Neural cell (in vitro differentiated cells): ENCODE data around the gene SIX2. TPM values are rescaled to one million over a fixed set of nuclear protein-coding genes. Genes with fewer than 3 reads are reported as not detected.

Experiments
- H2AFZ ChIP-seq: fragments of 200-600, 300-800 bp; sonication (generic), shearing (Covaris generic); 2 replicates; pipeline ENCODE4 v1.6.0; 2014; ENCODE audit warnings: low read depth, mild to moderate bottlenecking, antibody characterized with exemption, low read length, moderate library complexity
- H3F3A ChIP-seq: fragments of 200-600 bp; shearing (Covaris generic); 2 replicates; pipeline ENCODE4 v1.6.1; 2016; ENCODE audit warnings: mild to moderate bottlenecking, moderate library complexity, mixed read lengths, antibody characterized with exemption, low read length; ENCODE audit not compliant: insufficient read depth, poor library complexity, severe bottlenecking
- H3K27ac ChIP-seq: fragments of 200-600, 300-800 bp; sonication (generic), shearing (Covaris generic); 2 replicates; pipeline ENCODE4 v1.5.1; 2014; ENCODE audit warnings: mild to moderate bottlenecking, low read length, moderate library complexity
- H3K27me3 ChIP-seq: fragments of 300-800, 200-600 bp; sonication (generic), shearing (Covaris generic); 2 replicates; pipeline ENCODE4 v1.6.0; 2014; ENCODE audit warnings: mild to moderate bottlenecking, low read depth, low read length, moderate library complexity; ENCODE audit not compliant: insufficient read depth
- H3K36me3 ChIP-seq: fragments of 300-800, 200-600 bp; sonication (generic), shearing (Covaris generic); 2 replicates; pipeline ENCODE4 v1.5.1; 2014; ENCODE audit warnings: mild to moderate bottlenecking, antibody characterized with exemption, low read length, moderate library complexity; ENCODE audit not compliant: insufficient read depth
- H3K4me2 ChIP-seq: fragments of 300-800, 200-600 bp; sonication (generic), shearing (Covaris generic); 2 replicates; pipeline ENCODE4 v1.6.0; 2014; ENCODE audit warnings: mild to moderate bottlenecking, low read length
- H3K4me3 ChIP-seq: fragments of 300-800, 200-600 bp; sonication (generic), shearing (Covaris generic); 2 replicates; pipeline ENCODE4 v1.5.1; 2014; ENCODE audit warnings: mild to moderate bottlenecking, low read length, moderate library complexity
- H3K79me2 ChIP-seq: fragments of 200-600 bp; shearing (Covaris generic); replicated peaks from 2 replicates; pipeline ENCODE4 v1.6.0; 2014; ENCODE audit warnings: mild to moderate bottlenecking, low read length, moderate library complexity; ENCODE audit not compliant: insufficient read depth
- H3K9ac ChIP-seq: fragments of 300-800, 200-600 bp; sonication (generic), shearing (Covaris generic); 2 replicates; pipeline ENCODE4 v1.6.1; 2016; ENCODE audit warnings: mild to moderate bottlenecking, low read length, mixed read lengths
- H3K9me2 ChIP-seq: fragments of 200-600 bp; shearing (Covaris generic); 2 replicates; pipeline ENCODE4 v1.6.1; 2016; ENCODE audit warnings: mild to moderate bottlenecking, low read length, mixed read lengths; ENCODE audit not compliant: insufficient read depth
- H3K9me3 ChIP-seq: fragments of 200-600, 300-800 bp; sonication (generic), shearing (Covaris generic); 2 replicates; pipeline ENCODE4 v1.6.1; 2016; ENCODE audit warnings: mild to moderate bottlenecking, mixed run types, low read length, moderate library complexity, mixed read lengths
- H4K20me1 ChIP-seq: fragments of 200-600 bp; shearing (Covaris generic); 2 replicates; pipeline ENCODE4 v1.6.1; 2016; ENCODE audit warnings: mild to moderate bottlenecking, mixed run types; ENCODE audit not compliant: insufficient read depth
- EP300 ChIP-seq: fragments of 450-650 bp; conservative IDR thresholded peaks from 2 replicates; pipeline ENCODE4 v1.6.1; 2014; ENCODE audit warnings: antibody characterized with exemption, mild to moderate bottlenecking, moderate library complexity; ENCODE audit not compliant: poor library complexity, severe bottlenecking
- EZH2 ChIP-seq: fragments of 200-600, 300-800 bp; shearing (Covaris generic), sonication (generic); IDR thresholded peaks from 2 replicates; pipeline ENCODE4 v1.6.1; 2014; ENCODE audit warnings: antibody characterized with exemption, low read length, borderline replicate concordance, mild to moderate bottlenecking; ENCODE audit not compliant: insufficient read depth, poor library complexity, severe bottlenecking
- MXI1 ChIP-seq: fragments of 450-650 bp; conservative IDR thresholded peaks from 2 replicates; pipeline ENCODE4 v1.6.1; 2014; ENCODE audit warnings: antibody characterized with exemption, mild to moderate bottlenecking; ENCODE audit not compliant: poor library complexity, severe bottlenecking
- POLR2AphosphoS5 ChIP-seq: IDR thresholded peaks from 2 replicates; pipeline ENCODE4 v1.6.1; 2012
- RAD21 ChIP-seq: fragments of 450-650 bp; conservative IDR thresholded peaks from 2 replicates; pipeline ENCODE4 v1.6.1; 2014; ENCODE audit warnings: antibody characterized with exemption, mild to moderate bottlenecking, moderate library complexity
- REST ChIP-seq: IDR thresholded peaks from 2 replicates; pipeline ENCODE4 v1.6.1; 2012; ENCODE audit warnings: borderline replicate concordance
- SMC3 ChIP-seq: fragments of 450-650 bp; conservative IDR thresholded peaks from 2 replicates; pipeline ENCODE4 v1.6.1; 2014; ENCODE audit warnings: antibody characterized with exemption, mild to moderate bottlenecking, moderate library complexity; ENCODE audit not compliant: poor library complexity
- TAF1 ChIP-seq: IDR thresholded peaks from 2 replicates; pipeline ENCODE4 v1.6.1; 2012; ENCODE audit warnings: low read depth
- polyA plus RNA-seq: library from polyadenylated mRNA; depleted of rRNA; stranded (reverse); fragments of >200 nt; gene quantifications from 2 replicates; pipeline ENCODE4 v1.2.3, GENCODE V29; 2014
- TF ChIP-seq, protein P1 (sequence below): fragments of 450-650 bp; IDR thresholded peaks from 2 replicates; pipeline ENCODE4 v1.5.1; 2014; ENCODE audit warnings: antibody characterized with exemption, mild to moderate bottlenecking, moderate library complexity; ENCODE audit not compliant: poor library complexity, severe bottlenecking

The SIX2 gene
- polyA plus RNA-seq, 1 donor from 2014 or later: 0.16 TPM

GRCh38 chr2:45049569-45050336 lies 40.5 kb upstream of the SIX2 start:
- Histone ChIP-seq H3K27me3 (no peaks in the 10 kb centered on the region), H3K4me3 (no peak overlapping the region), H3K36me3 (no peaks in the 10 kb centered on the region), H3K9me2 (no peaks in the 10 kb centered on the region), H4K20me1 (no peaks in the 10 kb centered on the region), H3K27ac (no peak overlapping the region), H3K9ac (no peak overlapping the region), H2AFZ (no peak overlapping the region), H3K9me3 (no peaks in the 10 kb centered on the region), H3K79me2 (no peaks in the 10 kb centered on the region), H3K4me2 (no peak overlapping the region), H3F3A (no peaks in the 10 kb centered on the region)
- no peak for TF ChIP-seq EZH2
- TF ChIP-seq EP300: no peak
- TF ChIP-seq POLR2AphosphoS5: no peak
- TF ChIP-seq, protein P1, sequence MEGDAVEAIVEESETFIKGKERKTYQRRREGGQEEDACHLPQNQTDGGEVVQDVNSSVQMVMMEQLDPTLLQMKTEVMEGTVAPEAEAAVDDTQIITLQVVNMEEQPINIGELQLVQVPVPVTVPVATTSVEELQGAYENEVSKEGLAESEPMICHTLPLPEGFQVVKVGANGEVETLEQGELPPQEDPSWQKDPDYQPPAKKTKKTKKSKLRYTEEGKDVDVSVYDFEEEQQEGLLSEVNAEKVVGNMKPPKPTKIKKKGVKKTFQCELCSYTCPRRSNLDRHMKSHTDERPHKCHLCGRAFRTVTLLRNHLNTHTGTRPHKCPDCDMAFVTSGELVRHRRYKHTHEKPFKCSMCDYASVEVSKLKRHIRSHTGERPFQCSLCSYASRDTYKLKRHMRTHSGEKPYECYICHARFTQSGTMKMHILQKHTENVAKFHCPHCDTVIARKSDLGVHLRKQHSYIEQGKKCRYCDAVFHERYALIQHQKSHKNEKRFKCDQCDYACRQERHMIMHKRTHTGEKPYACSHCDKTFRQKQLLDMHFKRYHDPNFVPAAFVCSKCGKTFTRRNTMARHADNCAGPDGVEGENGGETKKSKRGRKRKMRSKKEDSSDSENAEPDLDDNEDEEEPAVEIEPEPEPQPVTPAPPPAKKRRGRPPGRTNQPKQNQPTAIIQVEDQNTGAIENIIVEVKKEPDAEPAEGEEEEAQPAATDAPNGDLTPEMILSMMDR: no peak
- no peak for TF ChIP-seq TAF1
- TF ChIP-seq MXI1: no peak
- no peak for TF ChIP-seq RAD21
- TF ChIP-seq REST: no peak
- no peak for TF ChIP-seq SMC3

- Histone ChIP-seq H3K27me3 (no peaks in the 10 kb centered on the region), H3K4me3 (no peak overlapping the region), H3K36me3 (no peaks in the 10 kb centered on the region), H3K27ac (no peak overlapping the region), H2AFZ (no peak overlapping the region), H4K20me1 (no peaks in the 10 kb centered on the region), H3F3A (no peaks in the 10 kb centered on the region), H3K79me2 (no peaks in the 10 kb centered on the region), H3K9ac (no peak overlapping the region), H3K9me2 (no peaks in the 10 kb centered on the region), H3K9me3 (no peaks in the 10 kb centered on the region), H3K4me2 (no peak overlapping the region)
- TF ChIP-seq, protein P1: no peak
- no peak for TF ChIP-seq POLR2AphosphoS5
- no peak for TF ChIP-seq EZH2
- TF ChIP-seq EP300: no peak
- TF ChIP-seq REST: no peak
- TF ChIP-seq RAD21: no peak
- TF ChIP-seq MXI1: no peak
- TF ChIP-seq SMC3: no peak
- no peak for TF ChIP-seq TAF1
Measured at GRCh38 chr2:45047301-45047700, 38.0 kb upstream of the SIX2 start.
